ENCODE measurements around the gene CACNA2D4.

The CACNA2D4 gene

GRCh38 chr12:1886396-1887008, 31.9 kb downstream of the CACNA2D4 start:
- DNase-seq (ENCODE audit: low read depth), result no peak

- no peak for DNase-seq (ENCODE audit: low read depth)
Observed at GRCh38 chr12:1885599-1886245, 32.7 kb downstream of the CACNA2D4 start.

GRCh38 chr12:1885082-1885596, 33.3 kb downstream of the CACNA2D4 start:
- no peak for DNase-seq (ENCODE audit: low read depth)

GRCh38 chr12:1884651-1885050, 33.8 kb downstream of the CACNA2D4 start:
- no peak for DNase-seq (ENCODE audit: low read depth)

DNA sequence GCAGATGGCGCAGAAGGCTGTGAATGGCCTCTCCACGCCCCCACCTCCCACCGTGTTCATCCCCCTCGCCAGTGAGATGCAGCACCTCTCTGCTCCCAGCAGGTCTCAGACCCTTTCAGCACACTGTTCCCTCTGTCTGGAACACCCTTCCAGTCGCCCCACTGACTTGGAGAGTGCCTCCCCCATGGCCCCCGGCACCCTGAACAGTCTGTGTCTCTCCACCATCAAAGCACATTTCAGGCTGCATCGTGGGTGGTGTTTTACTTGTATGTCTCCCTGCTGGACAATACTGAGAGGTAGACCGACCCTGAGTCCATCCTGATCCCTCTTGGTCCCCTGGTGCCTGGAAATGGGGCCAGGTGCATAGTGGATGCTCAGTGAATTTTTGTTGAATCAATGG, 34.9 kb downstream of the CACNA2D4 start:
- DNase-seq (ENCODE audit: low read depth), result no peak

DNA sequence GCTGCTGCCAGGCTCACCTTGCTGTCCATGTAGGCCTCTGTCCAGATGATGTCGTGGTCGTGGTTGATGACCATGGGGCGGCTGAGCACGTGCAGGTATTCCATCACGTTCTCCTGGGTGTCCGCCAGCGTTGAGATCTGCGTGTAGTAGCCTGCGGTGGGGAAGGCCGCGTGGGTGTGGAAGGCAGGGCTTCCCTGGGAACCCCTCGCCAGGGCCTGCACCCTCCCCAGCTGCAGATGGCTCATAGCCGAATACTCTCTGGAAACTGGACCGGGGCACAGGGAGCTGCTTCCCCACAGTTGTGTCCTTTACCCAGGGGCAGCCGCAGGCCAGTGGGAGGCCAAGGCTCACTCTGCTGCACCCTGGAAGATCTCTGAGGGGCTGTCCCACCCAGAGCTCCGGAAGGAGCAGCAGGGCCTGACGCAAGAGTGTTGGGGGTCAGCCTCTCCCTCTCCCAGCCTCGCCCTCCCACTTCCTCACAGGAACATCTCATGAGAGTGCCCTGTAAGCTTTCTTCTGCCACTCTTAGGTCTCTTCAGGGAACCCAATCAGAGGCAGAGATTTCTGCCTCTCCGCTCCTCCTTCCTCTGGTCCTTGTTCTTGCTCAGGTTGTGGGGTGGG, 35.5 kb downstream of the CACNA2D4 start:
- no peak for DNase-seq (ENCODE audit: low read depth)

GRCh38 chr12:1882405-1882804, 36.0 kb downstream of the CACNA2D4 start:
- DNase-seq (ENCODE audit: low read depth), result no peak

DNA sequence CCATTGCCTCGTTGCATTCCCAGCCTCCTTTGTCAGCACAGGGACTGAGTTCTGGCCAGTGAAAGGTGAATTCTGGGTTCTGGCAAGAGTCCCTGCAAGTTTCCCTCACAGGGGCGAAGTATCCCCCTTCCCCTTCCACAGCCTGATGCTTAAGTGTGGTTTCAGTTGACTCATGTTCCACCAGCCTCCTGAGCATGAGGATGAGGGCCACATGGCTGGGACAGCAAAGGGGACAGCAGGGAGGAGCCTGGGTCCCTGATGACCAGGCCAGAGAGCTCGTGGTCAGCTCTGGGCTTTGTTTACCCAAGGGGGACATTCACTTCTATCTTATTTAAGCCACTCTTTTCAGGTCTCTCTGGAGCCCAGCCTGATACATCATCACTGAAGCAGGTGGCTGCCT, 36.5 kb downstream of the CACNA2D4 start:
- no peak for DNase-seq (ENCODE audit: low read depth)

DNA sequence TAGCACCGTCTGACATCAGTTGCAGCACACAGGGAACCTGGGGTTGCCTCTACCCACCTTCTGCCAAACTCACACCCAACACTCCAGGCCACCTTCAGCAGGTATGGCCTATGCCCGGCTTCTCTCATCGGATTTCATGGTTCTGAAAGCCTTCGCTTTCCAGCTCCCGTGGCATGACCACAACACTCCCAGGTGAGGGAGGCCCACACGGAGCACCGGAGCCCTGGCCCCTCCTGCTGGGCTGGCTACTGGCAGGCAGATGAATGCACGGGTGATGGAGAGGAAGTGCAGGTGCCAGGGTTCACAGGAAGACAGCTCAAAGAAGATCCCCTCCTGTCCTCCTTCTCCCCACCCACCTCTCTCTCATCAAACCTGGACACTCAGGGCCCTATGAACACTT, 37.2 kb downstream of the CACNA2D4 start:
- DNase-seq (ENCODE audit: low read depth), result no peak

- DNase-seq (ENCODE audit: low read depth), result no peak
Observed at GRCh38 chr12:1880876-1881275, 37.6 kb downstream of the CACNA2D4 start.

GRCh38 chr12:1880153-1880845, 38.2 kb downstream of the CACNA2D4 start:
- no peak for DNase-seq (ENCODE audit: low read depth)

DNA sequence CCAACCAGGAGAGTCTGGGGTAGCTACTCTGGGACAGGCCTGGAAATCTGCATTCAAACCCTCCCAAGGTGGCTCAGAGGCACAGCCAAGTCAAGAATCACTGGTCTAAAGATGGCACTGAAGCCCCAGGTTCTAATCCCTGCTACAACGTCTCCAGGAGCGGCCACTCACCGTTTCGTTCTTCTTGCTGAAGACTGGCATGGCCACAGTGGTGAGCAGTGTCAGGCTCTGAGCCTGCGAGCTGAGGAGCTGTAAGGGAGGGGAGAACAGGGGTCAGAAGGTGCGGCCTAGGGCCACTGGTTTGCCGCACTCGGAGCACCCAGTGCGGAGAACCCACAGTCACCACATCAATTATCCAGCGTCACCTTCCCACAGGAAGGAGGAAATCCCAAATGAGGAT, 38.8 kb downstream of the CACNA2D4 start:
- DNase-seq (ENCODE audit: low read depth), result no peak

GRCh38 chr12:1878695-1879094, 39.8 kb downstream of the CACNA2D4 start:
- no peak for DNase-seq (ENCODE audit: low read depth)

DNA sequence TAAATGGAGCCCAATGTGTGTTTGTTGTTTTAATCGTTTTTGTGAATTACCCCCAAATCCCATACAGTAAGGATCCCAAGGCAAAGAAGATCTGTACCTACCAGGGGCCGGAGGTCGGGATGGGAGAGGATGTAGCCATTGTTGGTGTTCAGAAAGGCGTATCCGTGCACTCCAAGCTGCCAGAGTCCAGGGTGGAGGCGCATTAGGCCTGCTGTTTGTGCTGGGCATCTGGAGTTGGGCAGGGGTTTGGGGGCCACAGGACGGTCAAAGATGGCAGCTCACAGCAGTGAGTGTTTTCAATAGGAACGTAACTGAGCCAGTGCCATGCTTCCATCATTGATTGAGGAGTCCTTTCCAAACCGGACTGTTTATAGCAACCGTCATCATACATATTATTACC, 40.2 kb downstream of the CACNA2D4 start:
- no peak for DNase-seq (ENCODE audit: low read depth)

- DNase-seq (ENCODE audit: low read depth), result no peak
Observed at GRCh38 chr12:1877169-1877878, 41.1 kb downstream of the CACNA2D4 start.

DNA sequence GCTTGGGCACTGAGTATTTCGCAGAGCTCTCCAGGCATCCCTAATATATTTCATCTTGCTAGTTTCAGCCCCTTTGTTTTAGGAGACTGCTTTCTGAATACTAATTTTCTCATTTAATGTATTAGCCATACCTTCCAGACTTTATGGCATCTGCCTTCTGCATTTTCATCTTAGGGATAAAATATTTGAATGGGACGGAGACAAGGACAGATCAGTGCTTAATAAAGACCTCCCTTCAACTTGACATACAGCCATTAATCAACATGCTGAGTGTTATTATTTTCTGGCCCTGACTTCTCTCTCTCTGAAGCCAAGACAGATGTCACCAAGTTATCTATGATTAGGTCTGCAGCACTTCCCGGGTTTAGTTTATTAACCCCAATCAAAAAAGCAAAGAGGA, 42.4 kb downstream of the CACNA2D4 start:
- DNase-seq (ENCODE audit: low read depth), result no peak

- no peak for DNase-seq (ENCODE audit: low read depth)
Observed at GRCh38 chr12:1875608-1876007, 42.8 kb downstream of the CACNA2D4 start.

GRCh38 chr12:1873531-1874510, 44.6 kb downstream of the CACNA2D4 start:
- DNase-seq (ENCODE audit: low read depth), result no peak

- no peak for DNase-seq (ENCODE audit: low read depth)
Observed at GRCh38 chr12:1872448-1872847, 46.0 kb downstream of the CACNA2D4 start.

DNA sequence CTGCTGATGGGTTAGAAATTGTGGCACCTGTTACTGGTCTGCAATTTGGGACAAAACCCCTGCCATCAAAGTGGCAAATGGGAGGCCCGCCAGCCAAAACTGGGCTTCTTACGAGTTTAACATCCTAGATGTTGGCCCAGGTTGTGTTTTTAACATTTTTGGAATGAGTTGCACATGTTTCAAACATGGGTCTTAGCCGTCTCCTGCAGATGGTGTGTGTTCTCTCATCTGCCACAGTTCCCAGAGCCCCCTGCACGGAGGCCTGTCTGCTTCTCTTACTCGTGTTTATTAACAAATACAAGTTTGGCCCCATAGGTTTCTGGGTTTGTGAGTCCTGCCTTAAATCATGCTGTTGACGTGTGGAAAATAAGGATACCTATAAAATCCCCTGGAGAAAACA, 46.5 kb downstream of the CACNA2D4 start:
- no peak for DNase-seq (ENCODE audit: low read depth)

Data from stimulated activated CD8-positive, alpha-beta memory T cell treated with anti-CD3 and anti-CD28 coated beads, Interleukin-12 subunit alpha, Interleukin-12 subunit beta, amount 100 ng/mL, for 4 hours (primary cell).